Activated CD8-positive, alpha-beta memory T cell treated with anti-CD3 and anti-CD28 coated beads, Interleukin-2, amount 50 U/mL, for 4 hours (primary cell): ENCODE data around the gene AKAP6.
"Not testable (repeated sequence)": the region's sequence is repeated elsewhere in the genome, so short reads cannot be mapped to it uniquely, and the experiment has no call there.

ENCODE experiments used
- DNase-seq: peaks from one replicate; pipeline ENCODE4 v3.0.0-alpha.2; 2020

AKAP6 gene

DNA sequence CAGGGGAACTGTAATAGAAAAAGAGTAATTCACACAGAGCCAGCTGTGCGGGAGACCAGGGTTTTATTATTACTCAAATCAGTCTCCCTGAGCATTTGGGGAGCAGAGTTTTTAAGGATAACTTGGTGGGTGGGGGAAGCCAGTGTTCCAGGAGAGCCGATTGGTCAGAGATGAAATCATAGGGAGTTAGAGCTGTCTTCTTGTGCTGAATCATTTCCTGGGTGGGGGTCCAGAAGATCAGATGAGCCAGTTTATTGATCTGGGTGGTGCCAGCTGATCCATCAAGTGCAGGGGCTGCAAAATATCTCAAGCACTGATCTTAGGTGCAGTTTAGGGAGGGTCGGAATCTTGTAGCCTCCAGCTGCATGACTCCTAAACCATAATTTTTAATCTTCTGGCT is 44.1 kb downstream of the AKAP6 start:
- DNase-seq: not testable (repeated sequence)

DNA sequence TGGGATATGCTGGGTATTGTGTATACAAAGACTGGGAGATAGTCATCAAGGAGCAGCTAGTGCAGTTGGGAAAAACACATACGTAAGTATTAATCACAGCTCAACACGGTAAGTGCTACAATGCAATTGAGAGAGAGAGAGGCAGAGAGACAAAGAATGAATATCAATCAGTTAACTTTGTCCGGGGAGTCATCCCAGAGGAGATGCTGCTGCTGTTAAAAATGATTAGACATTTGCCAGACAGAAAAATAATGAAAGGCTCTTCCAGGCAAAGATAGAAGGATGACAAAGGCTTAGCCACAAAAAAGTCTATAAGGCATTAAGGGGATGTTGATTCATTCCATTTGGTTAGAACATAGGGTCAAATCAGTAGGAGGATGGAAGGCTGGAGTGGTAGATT is 45.1 kb downstream of the AKAP6 start:
- no peak for DNase-seq

DNA sequence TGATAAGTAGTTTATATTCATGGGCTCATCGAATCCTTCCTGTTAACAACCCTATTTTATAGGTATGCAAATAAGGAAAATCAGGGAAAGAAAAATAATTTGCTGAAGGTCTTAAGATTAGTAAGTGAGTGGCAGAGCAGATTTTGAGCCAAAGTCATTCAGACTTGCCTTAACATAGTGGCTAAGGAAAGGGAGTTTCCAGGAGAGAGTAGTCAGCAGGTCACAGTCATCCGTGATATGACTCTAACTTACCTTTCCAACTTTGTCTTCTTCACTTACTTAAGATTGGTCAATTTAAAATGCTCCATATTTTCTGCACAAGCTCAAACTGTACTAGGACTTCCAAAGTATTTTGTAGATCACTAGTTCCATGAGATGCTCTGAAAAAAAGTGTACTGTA is 46.6 kb downstream of the AKAP6 start:
- no peak for DNase-seq

DNA sequence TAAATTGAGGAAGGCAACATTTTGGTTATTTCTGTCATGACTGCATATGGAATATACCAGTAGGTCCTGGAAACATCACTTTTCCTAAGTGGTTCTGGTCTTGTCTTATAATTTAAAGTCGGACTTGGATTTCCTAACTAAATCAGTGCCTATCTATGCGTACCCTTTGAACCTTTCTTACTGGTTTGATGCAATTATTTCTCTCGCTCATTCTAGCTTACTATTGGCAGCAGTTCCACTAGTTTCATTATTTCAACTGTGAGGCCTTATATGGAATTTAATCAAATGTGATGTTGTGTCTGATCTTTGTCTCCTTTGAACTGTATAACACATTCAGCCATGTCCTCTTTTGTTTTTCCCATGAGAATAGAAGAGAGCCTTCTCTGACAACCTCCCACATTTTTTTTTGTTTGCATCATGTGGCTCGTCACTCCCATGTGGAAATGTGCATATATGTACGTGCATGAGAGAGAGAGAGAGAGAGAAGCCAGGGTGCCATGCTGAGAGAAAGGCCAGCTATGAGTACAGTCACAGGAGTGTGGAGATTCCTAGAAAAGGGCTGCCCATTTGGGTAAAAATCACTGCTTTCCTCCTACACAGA is 48.0 kb downstream of the AKAP6 start:
- no peak for DNase-seq

DNA sequence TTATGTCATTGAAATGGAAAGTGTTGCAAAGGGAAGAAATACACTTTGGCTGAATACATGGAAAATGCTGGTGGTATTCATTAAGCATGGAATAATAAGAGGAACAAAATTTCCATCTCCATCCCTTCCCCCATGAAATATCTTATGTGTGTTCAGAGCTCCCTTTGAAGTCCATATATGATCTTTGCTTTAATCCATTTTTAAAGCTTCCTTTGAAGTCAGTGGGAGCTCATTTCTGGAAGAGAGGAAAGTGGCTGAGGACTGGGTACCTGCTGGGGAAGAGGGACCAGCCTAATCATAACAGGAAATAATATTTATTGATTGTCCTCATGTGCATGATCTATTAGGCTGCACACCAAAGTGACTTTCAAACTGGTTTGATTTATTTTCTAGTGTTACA is 49.2 kb downstream of the AKAP6 start:
- no peak for DNase-seq

DNA sequence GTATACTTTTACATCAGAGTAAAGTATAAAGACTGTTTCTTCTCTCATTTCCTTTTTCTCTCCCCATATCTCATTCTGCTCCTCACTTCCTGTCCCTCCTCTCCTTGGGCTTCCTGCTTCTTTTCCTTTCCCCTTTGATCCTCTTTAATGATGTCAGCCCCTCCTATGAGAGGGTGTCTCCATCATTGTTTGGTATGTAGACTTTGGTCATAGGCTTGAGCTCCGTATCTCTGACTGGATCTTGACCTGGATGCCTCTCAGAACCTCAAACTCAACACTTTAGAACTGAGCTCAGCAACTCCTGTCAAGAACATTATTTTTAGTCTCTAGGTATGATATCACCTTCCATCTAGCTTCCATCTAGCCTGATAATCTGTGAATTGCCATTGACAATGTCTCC is 50.3 kb downstream of the AKAP6 start:
- no peak for DNase-seq

DNA sequence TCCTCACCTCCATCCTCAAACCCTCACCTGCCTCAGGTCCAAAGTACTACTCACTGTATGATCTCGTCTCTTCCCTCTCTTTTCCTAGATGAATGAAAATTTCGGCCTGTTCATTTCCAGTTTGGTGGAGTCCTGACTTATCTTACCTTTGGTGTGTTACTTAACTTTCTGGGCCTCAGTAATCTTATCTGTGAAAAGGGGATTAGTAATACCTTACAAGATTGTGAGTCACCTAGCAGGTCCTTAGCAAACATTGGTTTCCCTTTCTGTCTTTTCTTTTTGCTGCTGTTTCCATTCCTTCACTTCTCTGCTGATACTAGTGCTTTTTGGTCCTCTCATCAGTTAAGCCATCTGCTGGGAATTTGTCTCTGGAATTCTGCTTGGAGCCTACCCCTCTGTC is 52.8 kb downstream of the AKAP6 start:
- no peak for DNase-seq

DNA sequence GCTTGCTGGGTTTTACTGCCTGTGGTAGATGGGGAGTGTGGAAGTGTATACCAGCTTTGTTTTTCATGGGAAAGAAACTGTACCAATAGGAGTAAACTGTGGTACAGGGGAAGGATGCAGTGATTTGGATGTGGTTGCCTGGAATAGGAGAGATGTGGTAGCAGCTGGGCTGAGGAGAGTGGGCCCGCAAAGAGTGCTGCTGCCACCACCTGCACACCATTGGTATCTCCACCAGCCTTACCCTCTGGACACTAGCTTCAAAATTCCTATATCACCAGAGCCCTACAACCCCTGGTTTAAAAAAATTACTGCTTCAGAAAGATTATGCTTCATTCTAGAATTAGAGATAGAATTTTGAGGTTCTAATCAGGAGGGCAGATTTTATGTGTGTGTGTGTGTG is 53.6 kb downstream of the AKAP6 start:
- no peak for DNase-seq

DNA sequence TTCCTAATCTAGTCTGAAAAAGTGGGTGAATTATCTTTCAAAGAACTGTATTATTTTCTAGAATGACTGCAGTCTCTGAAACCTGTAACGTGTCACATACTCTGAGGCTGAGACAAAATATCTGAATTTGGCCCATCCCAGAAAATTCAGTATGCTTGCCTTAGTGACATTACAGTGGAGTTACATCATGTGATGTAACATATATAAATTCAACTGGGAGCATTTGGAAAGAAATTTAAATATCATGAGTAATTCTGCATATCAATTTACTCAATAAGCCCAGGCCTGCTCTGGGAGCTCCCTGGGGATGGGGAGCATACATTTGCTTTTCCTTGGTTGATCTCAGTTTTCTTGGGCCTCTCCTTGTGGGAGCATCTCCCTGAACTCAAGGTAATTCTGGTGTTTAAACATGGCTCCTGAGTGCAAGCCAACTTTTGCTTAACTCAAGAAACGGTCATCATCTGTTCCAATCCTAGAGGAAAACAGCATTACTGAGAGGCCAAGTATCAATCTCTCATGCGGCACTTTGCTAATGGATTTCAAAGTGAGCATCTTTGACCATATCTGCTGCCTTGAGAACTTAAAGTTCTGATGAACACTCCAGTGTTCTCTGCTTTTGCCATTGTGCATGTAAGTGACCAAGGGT is 54.4 kb downstream of the AKAP6 start:
- no peak for DNase-seq

DNA sequence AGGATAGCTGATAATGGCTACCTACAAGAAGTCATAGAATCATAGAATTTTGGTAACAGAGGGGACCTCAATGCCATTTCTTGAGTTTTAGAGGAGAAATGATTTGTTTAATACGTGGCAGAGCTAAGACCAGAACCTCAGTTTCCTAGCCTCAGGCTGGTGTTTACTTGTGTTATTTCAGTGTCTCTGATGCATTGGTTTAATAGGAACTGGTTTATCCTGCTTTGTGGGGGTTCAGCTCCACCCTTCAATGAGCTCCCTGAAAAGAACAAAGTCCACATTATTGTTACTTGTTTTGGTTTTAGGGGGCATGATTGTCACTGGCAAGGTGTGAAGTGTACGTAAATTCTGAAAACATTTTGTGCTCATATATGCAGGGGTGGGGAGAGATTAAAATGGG is 55.4 kb downstream of the AKAP6 start:
- DNase-seq: no peak

DNA sequence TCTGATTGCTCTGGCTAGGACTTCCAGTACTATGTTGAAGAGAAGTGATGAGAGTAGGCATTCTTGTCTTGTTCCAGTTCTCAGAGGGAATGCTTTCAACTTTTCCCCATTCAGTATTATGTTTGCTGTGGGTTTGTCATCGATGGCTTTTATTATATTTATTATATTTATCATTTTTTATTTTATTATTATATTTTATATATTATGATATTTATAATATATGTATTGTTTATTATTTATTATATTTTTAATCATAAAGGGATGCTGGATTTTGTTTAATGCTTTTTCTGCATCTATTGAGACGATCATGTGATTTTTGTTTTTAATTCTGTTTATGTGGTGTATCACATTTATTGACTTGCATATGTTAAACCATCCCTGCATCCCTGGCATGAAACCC is 58.2 kb downstream of the AKAP6 start:
- DNase-seq: not testable (repeated sequence)

DNA sequence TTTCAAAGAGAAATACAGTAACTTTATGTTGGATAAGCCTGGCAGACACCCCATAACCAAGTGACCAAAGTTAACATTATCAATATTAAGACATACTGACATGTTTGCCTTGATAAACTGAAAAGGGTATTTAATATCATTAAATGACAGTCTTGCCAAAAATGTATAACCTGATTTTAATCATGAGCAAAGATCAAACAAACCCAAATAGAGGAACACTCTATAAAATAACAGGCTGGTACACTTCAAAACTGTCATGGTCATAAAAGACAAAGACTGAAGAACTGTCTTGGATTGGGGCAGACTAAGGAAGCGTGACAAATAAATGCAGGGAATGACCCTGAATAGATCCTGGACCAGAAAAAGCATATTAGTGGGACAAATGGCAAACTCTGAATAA is 64.0 kb downstream of the AKAP6 start:
- no peak for DNase-seq

DNA sequence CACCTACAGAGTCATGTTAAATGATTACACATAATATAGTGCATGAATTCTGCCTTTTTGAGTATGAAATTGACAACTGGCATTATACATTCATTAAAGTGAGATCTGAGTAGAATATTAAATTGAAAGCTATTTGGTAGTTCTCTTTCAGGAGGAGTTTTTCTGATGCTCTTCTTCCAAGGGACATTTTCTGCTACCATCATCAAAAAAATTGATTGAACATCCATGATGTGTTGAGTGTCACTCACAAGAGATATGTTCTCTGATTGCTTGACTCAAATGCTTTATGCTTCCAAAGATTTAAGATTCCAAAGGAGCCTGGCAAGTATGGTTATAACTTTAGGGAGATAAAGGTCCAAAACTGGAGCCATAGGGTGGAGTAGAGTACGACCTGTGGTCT is 64.9 kb downstream of the AKAP6 start:
- no peak for DNase-seq

DNA sequence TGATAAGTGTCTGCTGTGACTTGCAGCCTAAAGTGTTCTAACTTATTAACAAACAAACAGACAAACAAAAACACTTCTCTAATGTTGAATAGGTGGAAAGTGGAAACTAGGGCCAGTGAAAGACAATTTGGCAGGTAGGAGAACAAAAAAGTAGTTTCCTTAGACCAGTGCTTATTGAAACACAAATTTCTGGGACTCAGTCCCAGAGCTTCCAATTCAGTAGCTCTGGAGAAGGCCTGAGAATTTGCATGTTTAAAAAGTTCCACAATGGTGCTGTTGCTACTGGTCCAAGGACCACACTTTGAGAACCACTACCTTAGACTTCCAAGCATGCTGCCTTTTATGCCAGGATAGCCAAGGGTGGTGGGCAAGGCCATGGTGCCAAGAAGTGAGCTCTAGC is 67.8 kb downstream of the AKAP6 start:
- no peak for DNase-seq

DNA sequence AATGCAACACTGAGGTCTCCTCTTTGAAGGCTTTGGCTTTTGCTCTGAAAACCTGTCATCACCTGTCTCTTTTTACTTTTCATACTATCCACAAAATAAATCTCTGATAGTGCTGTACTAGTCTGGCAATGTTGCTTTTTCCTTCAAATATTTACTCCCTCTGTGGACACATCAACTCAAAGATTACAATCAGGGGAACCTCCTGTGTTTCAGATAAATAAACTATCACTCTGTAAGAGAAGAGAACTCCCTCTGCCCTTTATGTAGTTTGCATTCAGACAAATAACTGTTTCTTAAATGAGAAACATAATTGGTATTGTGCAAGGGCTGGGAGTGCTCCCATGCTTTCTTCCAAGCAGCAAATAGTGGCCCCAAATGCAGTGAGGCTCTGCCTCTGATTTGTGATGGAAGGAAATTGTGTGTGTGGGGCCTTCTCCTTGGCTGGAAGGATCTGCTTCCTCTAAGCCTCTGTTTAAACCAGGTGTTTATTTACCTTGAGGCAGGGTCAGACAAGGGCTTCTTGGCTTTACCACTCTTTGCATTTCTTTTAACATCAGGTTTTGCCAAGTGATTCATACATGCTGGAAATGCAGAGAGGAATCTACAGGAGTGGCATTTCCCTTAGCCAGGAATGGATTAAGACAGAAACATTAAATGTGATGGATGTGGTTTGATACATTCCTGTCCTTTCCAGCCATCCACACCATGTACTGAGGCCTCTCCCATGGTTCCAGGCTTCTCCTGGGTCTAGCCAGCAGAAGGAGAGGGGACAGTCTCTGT is 69.0 kb downstream of the AKAP6 start:
- DNase-seq: no peak

DNA sequence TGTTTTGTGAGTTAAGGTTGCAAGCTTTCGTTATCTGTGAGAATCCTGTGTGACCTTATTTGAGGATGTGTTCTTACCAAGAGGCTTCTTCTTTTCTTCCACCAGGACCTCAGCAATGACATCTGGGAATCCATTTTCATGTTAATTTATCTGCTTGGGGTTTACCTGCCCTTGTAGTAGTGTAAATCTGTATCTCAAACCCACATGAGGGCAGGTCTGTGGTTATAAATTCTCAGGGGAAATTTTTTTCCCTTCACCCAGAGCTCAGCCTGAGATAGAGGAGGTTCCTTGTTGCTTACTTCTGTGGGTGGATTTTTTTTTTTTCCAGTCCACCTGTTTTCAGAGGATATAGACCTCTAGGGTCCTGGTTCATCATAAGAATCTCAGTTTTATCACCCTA is 70.8 kb downstream of the AKAP6 start:
- no peak for DNase-seq

DNA sequence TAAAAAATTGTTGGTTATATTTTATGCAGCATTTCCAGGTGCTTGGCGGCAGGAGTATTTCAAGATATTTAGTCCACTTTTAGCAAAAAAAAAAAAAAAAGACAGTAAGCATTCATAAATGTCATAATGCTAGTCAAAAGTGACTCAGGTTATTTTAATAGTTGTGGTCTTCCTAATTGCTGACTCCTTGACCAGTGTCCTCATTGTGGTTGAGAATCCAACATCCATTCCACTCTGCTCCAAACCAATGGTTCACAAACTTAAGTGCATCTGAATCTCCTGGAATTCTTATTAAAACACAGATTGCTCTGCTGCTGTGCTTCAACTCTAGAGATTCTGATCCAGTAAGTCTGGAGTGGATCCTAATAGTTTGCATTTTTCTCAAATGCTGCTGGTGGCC is 71.4 kb downstream of the AKAP6 start:
- DNase-seq: no peak

DNA sequence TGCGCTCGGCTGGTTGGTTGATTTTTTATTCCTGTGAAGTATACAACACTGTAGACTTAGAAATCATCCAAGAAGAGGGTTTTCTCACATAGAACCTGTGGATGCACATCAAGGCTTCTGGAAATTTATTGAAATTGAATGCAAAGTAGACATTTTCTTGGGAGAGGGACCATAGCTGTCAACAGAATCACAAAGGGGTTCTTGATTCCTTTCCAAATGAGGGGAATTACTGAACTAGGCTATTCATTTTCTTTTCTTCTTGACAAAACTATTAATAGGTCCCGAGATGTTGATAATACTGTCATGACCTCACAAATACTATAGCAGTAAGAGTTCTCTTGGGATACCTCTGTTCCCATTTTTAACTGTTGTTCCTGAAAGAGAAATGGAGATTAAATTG is 73.9 kb downstream of the AKAP6 start:
- no peak for DNase-seq

DNA sequence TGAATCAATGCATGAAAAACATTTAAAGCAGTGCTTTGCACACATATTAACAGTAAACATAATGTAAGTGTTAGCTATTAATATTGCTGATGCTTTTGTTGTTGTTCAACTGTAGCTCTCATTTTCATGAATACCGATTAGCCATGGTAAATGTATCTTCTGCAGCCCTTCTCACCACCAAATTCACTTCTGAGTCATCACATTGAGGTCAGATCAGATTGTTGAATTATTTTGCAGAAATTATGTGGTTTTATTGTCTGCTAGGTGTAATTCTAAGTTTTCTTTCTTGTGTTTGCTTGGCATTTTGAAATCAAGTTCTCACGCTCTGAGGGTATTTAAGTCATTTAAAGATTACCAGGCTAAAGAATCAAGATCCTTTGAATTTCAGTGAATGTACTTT is 74.6 kb downstream of the AKAP6 start:
- DNase-seq: no peak

DNA sequence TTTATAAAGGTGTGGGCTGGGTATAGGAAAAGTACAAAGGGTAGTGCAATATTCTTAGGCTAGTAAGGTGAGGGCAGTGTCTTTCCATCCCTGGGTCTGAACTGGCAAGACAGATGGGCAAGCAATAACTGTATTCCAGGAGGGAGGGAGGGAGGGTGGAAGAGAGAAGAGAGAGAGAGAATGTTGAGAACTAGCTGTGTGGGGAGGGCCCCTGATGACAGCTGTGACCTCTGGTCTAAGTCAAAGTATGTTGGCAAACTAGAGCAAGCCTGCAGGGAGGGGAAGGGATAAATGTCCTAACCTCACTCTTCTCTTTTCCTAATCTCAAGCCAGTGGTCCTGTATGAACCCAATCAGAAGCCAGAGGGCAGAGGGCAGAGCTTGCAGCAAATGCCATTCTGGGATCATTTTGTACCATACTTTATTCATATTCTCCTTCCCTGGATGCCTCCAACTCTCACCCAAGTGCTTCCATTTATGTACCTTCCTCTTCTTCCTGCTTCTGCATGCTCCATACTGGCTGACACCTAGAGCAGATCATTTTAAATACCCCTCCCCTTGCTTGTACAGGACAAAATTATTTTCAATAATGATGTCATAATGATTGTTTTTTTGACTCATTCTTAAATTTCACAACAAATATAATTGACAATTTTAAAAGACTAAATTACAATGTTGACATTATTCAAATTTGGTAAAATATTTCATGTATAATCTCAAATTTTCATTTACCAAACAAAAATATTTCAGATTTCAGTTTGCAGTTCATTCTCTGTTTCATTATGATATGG is 75.9 kb downstream of the AKAP6 start:
- no peak for DNase-seq

DNA sequence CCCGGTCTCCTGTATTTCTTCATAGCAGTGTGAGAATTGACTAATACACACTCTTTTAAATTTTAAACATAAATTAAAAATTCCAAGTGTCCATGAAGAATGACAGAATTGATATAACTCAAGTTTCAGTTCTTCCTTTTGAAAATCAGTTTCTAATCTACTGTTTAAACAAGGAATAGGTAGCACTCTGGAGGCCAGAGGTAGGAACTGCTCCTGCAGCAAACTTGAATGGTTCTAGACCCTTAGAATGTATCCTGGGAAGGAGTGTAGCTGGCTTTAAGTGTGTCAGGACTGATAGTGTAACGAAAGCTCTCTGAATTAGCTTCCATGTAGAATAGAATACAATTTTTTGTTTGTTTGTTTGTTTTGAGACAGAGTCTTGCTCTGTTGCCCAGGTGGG is 76.8 kb downstream of the AKAP6 start:
- no peak for DNase-seq

DNA sequence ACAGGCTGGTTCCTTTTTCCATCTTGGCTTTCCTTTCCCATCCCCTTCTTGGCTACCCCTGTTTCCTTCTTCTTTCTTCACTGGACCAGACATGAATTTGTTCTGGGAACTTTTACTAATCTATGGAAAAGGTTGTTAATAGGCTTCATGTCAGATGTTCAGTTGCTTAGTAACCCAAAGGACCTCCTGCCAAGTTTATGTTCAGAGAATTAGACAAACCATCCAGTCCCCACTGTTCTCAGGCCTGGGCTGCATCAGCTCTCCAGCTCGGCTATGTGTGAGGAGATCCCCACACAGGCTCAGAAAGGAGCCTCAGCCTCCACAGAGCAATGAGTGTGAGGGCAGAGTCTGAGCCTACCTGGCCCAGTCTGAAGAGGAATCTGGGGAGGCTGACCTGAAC is 78.0 kb downstream of the AKAP6 start:
- DNase-seq: no peak

DNA sequence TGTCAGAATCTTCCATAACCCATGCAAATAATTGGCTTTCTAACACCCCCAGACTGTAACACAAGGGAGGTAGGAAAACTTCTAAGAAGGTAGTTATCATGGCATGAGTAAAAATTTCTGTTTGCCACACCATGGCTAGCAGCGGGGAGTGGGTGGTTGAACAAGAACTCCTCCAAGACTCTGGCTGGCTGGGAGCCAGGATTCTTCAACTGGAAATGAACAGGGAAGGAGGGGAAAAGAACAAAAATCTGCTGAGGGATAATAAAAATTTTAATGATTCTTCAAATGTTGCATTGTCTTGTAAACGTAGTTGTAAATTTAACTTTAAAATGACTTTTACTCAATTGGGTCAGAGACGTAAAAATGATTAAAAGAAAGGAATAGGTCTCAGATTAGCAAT is 78.9 kb downstream of the AKAP6 start:
- DNase-seq: no peak

DNA sequence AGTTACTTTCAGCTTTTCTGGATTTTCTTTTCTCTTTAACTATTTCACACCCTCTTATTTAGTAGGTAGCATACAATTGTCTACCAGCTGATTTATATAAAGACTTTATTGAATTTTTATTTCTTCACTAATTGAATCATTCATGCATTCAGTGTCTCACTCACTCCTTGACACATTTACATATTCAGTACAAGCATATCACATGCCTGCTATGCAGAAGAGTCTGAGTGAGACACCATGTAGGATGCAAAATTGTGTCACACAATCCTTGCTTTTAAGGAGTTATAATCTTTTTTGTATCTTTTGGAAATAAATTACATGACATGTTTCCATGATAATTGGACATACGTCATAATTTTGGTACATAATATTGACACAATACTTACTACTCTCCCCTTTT is 83.0 kb downstream of the AKAP6 start:
- DNase-seq: no peak
